G401.6 (cell line): ENCODE measurements around the gene MPDZ.

ENCODE experiments used
- FAIRE-seq: peaks from 2 replicates; lab custom pipeline; 2012; peaks lifted over from hg19 to GRCh38; lab: Jason Lieb, UNC

MPDZ gene

GRCh38 chr9:13071921-13072320, 207.6 kb downstream of the MPDZ start:
- no peak for FAIRE-seq

DNA sequence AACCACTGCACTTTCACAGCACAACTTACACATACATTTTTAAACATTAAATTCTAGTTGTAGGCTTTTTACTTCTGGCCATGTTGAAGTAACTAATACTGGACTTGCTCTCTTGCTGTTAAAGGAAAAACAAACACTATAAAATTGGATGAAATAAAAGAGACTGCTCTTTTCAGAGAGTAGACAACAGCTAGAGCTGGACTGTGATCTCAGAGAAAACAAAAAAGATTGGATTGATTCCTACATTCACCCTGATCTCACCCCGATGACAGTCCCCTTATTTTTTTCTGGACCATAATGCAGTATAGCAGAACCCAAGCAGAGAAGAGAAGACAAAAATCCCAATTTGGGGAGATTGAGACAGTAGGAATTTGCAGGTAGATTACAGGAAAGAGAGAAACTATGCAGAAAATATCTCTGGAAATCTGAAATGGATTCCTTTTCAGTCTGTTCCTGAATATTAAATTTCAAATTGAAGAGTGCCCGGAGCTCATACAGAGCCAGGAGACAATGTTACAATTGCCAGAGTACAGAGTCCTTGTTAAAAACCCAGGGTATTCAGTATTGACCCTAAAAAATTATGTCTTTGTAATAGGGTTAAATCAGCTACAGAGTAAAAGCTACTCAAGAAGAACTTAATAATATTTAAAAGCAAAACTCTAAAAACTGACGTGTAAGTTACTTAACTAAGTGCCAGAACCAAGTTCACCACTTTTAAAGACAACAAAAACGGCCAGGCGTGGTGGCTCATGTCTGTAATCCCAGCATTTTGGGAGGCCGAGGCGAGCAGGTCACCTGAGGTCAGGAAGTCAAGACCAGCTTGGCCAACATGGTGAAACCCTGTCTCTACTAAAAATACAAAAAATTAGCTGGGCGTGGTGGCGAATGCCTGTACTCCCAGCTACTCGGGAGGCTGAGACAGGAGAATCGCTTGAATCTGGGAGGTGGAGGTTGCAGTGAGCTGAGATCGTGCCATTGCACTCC, 208.6 kb downstream of the MPDZ start:
- FAIRE-seq = no peak

GRCh38 chr9:13069498-13069897, 210.0 kb downstream of the MPDZ start:
- FAIRE-seq = no peak

DNA sequence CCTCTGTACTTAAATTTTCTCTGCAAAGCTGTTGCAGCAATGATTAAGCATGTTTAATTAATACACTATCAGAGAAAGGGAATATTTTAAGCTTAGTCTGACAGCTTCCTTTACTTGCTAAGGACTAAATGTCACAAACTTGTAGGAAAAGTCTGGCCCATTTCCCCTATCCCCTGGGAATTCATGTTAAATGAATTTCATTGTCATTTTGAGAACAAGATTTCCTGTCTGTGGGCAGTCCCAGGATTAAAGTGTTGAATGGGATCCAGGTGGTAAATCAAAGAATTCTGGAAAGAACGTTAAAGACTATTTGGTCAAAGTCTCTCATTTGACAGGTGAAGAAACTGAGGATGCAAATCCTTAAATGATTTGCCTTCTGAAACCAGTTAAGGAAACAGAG, 214.8 kb downstream of the MPDZ start:
- FAIRE-seq = no peak

DNA sequence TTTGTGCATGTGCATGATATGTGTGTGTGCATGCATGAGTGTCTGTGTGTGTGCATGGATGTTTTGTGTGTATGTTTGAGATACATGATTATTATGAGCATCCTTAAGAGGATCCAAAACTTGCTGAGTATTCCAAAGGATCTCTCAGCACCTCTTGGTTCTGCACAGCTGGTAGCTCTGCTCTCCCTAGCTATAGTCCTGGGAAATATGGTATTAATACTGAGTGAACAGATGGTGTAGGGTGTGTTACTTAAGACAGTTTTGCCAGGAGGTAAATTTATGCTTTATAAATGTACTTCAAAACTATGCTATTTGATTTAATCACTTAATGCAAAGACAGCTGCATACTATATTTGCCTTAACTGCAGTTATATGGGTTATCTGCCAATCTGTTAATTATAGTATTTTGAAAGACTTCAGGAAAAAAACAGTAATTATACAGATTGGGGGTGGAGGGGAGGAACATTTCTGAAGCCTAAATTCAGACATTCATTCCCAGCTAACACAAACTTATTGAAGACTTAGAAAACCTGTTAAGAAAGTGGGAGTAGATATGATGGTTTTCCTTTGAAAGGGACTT, 215.5 kb downstream of the MPDZ start:
- FAIRE-seq = no peak

- no peak for FAIRE-seq
Measured at GRCh38 chr9:13061390-13061789, 218.1 kb downstream of the MPDZ start.
